Esophagus (tissue), 2 donors: ENCODE data around the gene TUBGCP6. TPM values are rescaled to one million over a fixed set of nuclear protein-coding genes. Genes with fewer than 3 reads are reported as not detected.
"Not testable (repeated sequence)": the region's sequence is repeated elsewhere in the genome, so short reads cannot be mapped to it uniquely, and the experiment has no call there.

Experiments
- H3K27ac ChIP-seq, 2 donors: one replicate each; pipeline ENCODE4 v1.5.1; 2013; ENCODE audit warnings: low read depth in 2 of 2, mild to moderate bottlenecking in 2 of 2, inconsistent platforms in 1 of 2, low read length in 1 of 2, moderate library complexity in 1 of 2
- H3K27me3 ChIP-seq, 2 donors: one replicate each; pipeline ENCODE4 v1.6.1; 2013; ENCODE audit warnings: low read length in 2 of 2, control low read depth in 1 of 2, mild to moderate bottlenecking in 1 of 2; ENCODE audit not compliant: insufficient read depth in 2 of 2, control insufficient read depth in 1 of 2
- H3K36me3 ChIP-seq, 2 donors: one replicate each; pipeline ENCODE4 v1.6.1; 2013; ENCODE audit warnings: low read length in 1 of 2; ENCODE audit not compliant: control insufficient read depth in 2 of 2, insufficient read depth in 2 of 2
- H3K4me1 ChIP-seq, 2 donors: one replicate each; pipeline ENCODE4 v1.6.1; 2013; ENCODE audit warnings: low read length in 1 of 2; ENCODE audit not compliant: control insufficient read depth in 2 of 2, insufficient read depth in 2 of 2
- H3K4me3 ChIP-seq, 2 donors: one replicate each; pipeline ENCODE4 v1.5.1; 2013; ENCODE audit warnings: low read length in 2 of 2, mild to moderate bottlenecking in 2 of 2, low read depth in 1 of 2, moderate library complexity in 1 of 2
- H3K9me3 ChIP-seq, 2 donors: one replicate each; pipeline ENCODE4 v1.6.1; 2013; ENCODE audit warnings: mild to moderate bottlenecking in 2 of 2, low read depth in 1 of 2, low read length in 1 of 2, moderate library complexity in 1 of 2; ENCODE audit not compliant: control insufficient read depth in 2 of 2, insufficient read depth in 1 of 2
- WGBS, 2 donors: extraction: QIAGEN DNeasy Blood & Tissue Kit; methylation state at CpG; one replicate each; pipeline ENCODE4 v1.1.7; 2013; 5-methylcytosine and 5-hydroxymethylcytosine counted together
- polyA plus RNA-seq, 2 donors: library from polyadenylated mRNA; stranded (reverse); fragments of 200-250 nt; gene quantifications; one replicate each; pipeline ENCODE4 v1.2.3, GENCODE V29; 2013
- donor health status: healthy with polysubstance abuse.
- donor health status: Bipolar disorder and iron deficiency.

Gene TUBGCP6
- polyA plus RNA-seq, 2 donors, result 19.3 to 37.9 TPM

DNA sequence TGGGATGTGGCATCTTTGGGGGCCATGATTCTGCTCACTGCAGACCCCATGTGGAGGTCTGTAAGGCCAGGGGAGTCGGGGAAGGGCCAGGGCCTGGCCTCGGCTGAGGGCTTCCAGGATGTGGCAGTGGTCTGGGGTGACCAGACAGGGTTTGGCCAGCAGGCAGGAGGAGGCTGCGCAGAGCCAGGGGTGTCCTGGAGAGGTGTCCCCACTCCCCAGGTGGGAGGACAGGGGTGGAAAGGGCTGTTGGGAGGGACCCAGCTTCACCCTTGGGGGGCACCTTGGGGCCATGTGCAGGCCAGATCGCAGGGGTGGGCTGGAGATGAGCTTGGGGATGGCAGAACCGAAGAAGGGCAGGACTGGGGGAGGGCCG, 70.9 kb downstream of the TUBGCP6 start:
- Histone ChIP-seq H3K9me3 (no peaks in the 10 kb centered on the region), H3K27me3 (no peaks in the 10 kb centered on the region)
- 81 to 89% methylated on average over 6 of the region's 6 CpGs for WGBS, 2 donors

DNA sequence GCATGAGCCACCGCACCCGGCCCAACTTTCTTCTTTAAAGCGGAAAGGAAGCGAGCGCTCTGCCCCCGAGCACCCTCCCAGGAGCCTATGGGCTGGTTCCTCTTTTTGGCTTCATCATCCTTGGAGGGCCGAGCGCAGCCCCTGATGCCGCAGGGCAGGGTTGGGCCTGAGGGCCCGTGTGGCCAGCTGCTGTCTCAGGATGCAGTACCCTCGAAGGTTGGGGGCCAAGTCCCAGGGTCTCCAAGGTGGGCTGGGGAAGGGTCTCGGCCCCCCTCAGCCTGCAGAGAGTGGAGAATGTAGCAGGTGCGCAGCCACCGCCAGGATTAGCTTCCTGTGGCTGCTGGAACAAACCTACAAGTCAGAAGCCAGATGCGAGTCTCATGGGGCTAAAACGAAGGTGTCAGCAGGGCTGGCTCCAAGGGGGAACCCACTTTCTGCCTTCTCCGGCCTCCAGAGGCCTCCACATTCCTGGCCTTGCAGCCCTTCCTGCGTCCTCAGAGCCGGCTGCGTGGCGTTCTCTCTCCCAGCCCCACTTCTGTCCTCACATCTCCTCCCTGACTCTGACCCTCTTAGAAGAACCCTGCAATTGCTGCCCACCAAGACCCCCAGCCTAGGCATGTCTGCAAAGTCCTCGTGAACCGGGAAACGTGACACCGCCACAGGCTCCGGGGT, 71.4 kb downstream of the TUBGCP6 start:
- Histone ChIP-seq H3K27ac (no peak overlapping the region), H3K9me3 (no peaks in the 10 kb centered on the region), H3K4me3 (no peak overlapping the region), H3K27me3 (no peaks in the 10 kb centered on the region), H3K36me3 (no peaks in the 10 kb centered on the region), H3K4me1 (peaks cover 0 to 2% of the 10 kb centered on the region in 2 donors)
- WGBS, 2 donors, result 75 to 80% methylated on average over 26 of the region's 26 CpGs

More for the DNA sequence above, 70.9 kb downstream of the TUBGCP6 start:
- Histone ChIP-seq H3K4me1 (peaks cover 0 to 2% of the 10 kb centered on the region in 2 donors), H3K4me3 (no peak overlapping the region), H3K27ac (no peak overlapping the region), H3K36me3 (no peaks in the 10 kb centered on the region)

DNA sequence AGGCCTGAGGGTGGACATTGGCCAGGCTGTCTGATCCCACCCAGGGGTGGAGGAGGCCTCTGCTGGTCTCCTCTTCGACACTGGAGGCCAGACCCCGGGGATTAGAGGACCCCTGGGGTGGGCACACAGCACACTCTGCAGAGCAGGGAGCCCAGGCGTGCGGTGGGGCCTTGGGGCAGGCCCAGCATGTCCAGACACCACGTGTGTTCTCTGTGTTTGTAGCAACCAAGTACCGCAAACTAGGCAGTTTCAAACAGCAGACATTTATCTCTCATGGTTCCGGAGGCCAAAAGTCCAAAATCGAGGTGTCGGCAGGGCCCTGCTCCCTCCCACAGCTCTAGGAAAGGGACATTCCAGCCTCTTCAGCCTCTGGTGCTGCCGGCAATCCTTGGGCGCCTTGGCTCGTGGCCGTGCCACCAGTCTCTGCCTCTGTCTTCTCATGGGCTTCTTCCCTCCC, 72.8 kb downstream of the TUBGCP6 start:
- Histone ChIP-seq H3K27me3 (no peaks in the 10 kb centered on the region), H3K36me3 (no peaks in the 10 kb centered on the region), H3K9me3 (no peaks in the 10 kb centered on the region), H3K4me3 (no peak overlapping the region), H3K4me1 (peaks cover 0 to 2% of the 10 kb centered on the region in 2 donors), H3K27ac (no peak overlapping the region)
- whole genome bisulfite sequencing, 2 donors, result 49 to 62% methylated on average over 13 of the region's 13 CpGs

DNA sequence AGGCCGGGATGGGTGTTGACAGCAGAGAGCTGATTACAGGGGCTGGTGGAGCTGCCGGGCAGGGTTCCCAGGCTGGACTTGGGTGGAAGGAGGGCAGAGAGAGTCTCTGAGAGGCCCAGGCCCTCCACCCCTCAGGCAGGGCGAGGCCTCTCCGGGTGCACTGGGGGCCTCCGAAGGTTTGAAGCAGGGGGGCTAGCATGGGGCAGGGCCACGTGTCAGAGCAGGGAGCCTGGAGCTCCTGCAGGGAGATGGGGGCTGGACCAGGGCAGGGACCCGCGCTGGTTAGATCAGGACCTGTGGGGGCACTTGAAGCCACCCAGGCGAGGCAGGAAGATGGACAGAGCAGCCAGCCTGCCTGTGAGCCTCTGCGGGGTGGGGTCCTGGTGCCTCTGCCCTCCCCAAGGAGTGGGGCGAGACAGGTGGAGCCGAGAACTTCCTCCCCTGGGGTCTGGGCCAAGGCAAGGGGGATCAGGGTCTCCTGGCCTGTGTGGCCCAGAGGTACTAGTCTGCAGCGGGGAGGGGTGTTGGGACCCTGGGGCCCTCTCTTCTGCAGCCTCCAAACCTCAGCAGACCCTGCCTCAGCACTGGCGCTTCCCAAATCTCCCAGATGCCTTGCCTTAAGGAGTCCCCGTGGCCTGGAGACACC, 73.4 kb downstream of the TUBGCP6 start:
- Histone ChIP-seq H3K36me3 (no peaks in the 10 kb centered on the region), H3K27me3 (no peaks in the 10 kb centered on the region), H3K9me3 (no peaks in the 10 kb centered on the region), H3K27ac (no peak overlapping the region), H3K4me3 (peak overlapping the region in 1 of 2 donors; percentile 61), H3K4me1 (peaks cover 0 to 2% of the 10 kb centered on the region in 2 donors)
- 66 to 71% methylated on average over 14 to 15 of the region's 15 CpGs for WGBS, 2 donors

DNA sequence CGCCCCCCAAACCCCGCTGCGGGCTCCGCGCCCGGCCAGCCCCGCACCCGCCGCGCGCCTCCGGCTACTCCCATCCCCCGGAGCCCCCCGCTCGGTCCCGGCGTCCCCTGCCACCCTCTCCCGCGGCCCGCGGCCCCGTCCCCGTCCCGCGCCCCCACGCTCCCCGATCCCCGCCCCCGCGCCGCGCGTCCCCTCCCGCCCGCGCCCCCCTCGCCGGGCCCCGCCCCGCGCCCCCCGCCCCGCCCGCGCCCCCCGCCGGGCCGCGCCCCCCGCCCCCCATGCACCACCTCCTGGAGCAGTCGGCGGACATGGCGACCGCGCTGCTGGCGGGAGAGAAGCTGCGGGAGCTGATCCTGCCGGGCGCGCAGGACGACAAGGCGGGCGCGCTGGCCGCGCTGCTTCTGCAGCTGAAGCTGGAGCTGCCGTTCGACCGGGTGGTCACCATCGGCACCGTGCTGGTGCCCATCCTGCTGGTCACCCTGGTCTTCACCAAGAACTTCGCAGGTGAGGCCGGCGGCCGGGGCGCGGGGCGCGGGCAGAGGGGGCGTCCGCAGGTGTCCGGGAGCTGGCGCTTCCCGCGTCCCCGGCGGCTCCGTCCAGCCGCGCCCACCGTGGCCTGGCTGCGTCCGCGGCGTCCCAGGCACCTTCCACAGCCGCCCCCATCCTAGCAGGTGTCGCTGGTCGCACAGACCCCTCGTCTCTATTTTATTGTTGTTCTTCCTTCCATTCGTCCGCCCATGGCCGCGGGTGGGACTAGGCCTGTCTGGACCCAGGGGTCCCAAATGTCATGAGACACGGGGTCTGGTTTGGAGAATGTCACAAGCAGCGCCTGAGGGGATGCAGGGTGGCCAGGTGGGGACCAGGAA, 74.1 kb downstream of the TUBGCP6 start, which contains the start of gene PANX2:
TSS of gene PANX2 (plus strand) at position 279 of the 866 bp plus-strand sequence. CDS start at position 279, 0 bp downstream.
- Histone ChIP-seq H3K27me3 (no peaks in the 10 kb centered on the region), H3K27ac (no peak within 1 kb of the TSS), H3K9me3 (no peaks in the 10 kb centered on the region), H3K4me3 (peak within 1 kb of the TSS; percentile 45 to 61), H3K36me3 (no peaks in the 10 kb centered on the region), H3K4me1 (peaks cover 0 to 2% of the 10 kb centered on the region in 2 donors)
- 11 to 20% methylated on average over 45 to 105 of the region's 105 CpGs for WGBS, 2 donors

DNA sequence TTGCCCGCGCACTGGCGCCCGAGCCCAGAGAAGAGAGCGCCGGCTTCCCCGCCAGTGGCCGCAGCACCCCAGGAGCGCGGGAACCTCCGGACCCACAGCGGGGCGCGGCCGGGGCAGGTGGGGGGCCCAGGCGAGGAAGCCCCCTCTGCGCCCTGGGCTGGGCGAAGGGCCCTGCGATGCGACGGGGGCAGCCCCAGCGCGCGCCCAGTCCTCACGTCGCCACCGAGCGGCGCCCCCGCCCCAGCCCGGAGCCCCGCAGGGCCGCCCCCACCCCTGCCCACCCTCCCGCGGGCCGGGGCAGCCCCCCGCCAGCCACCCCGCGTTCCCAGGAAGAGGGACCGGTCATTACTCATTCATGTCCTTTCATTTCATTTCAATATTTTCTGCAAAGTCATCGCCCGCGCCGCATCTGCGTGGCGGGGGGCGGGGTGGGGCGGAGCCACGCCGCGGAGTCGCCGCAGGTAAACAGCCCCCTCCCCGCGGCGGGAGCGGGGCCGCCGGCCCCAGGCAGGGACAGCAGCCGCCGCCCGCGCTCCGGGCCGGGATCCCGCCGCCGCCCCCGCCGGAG, 75.0 kb downstream of the TUBGCP6 start:
- WGBS, 2 donors, result 0 to 1% methylated on average over 54 to 70 of the region's 70 CpGs
- Histone ChIP-seq H3K4me1 (peaks cover 0 to 2% of the 10 kb centered on the region in 2 donors), H3K36me3 (no peaks in the 10 kb centered on the region), H3K27me3 (no peaks in the 10 kb centered on the region), H3K4me3 (peak overlapping the region; percentile 41 to 61), H3K27ac (no peak overlapping the region), H3K9me3 (no peaks in the 10 kb centered on the region)

- Histone ChIP-seq H3K4me1 (peaks cover 0 to 2% of the 10 kb centered on the region in 2 donors), H3K27ac (no peak overlapping the region), H3K36me3 (no peaks in the 10 kb centered on the region), H3K4me3 (peak overlapping the region in 1 of 2 donors; percentile 61), H3K27me3 (no peaks in the 10 kb centered on the region), H3K9me3 (no peaks in the 10 kb centered on the region)
- WGBS, 2 donors, result 18 to 19% methylated on average over 31 to 36 of the region's 36 CpGs
Observed at GRCh38 chr22:50169181-50169759, 75.6 kb downstream of the TUBGCP6 start.

DNA sequence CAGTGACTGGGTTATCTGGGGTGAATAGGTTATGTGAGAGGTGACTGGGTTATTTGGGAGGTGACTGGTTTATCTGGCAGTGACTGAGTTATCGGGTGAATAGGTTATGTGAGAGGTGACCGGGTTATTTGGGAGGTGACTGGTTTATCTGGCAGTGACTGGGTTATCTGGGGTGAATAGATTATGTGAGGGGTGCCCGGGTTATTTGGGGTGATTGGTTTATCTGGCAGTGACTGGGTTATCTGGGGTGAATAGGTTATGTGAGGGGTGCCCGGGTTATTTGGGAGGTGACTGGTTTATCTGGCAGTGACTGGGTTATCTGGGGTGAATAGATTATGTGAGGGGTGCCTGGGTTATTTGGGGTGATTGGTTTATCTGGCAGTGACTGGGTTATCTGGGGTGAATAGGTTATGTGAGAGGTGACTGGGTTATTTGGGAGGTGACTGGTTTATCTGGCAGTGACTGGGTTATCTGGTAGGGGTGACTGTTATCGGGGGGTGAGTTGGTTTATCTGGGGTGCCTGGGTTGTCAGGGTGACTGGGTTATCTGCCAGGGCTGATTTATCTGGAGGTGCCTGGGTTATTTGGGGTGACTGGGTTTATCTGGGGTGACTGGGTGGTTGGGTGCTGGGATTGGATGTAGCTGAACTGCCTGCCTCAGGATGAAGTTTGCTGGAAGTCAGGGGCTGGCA, 76.2 kb downstream of the TUBGCP6 start:
- WGBS, 2 donors, result 71 to 81% methylated on average over 5 of the region's 5 CpGs
- not testable (repeated sequence) for H3K9me3 ChIP-seq, H3K4me3 ChIP-seq, H3K4me1 ChIP-seq, H3K27ac ChIP-seq, H3K36me3 ChIP-seq, H3K27me3 ChIP-seq
